BJ (cell line): Measurements from ENCODE around the gene TRPM5. TPM values are rescaled to one million over a fixed set of nuclear protein-coding genes. Genes with fewer than 3 reads are reported as not detected.

Experiments
- CTCF ChIA-PET: fragments of 350-600 bp; formaldehyde crosslinking; extraction: SDS; loops from one replicate; lab custom pipeline; 2021; ENCODE audit warnings: antibody characterized with exemption, inconsistent platforms; lab: Yijun Ruan, JAX
- POLR2A ChIA-PET: fragments of 300-600 bp; sonication (Branson Sonifier 250); formaldehyde crosslinking; extraction: SDS; loops from one replicate; lab custom pipeline; 2021; ENCODE audit warnings: antibody characterized with exemption; lab: Charles Lee
- DNase-seq: peaks from one replicate; pipeline ENCODE4 v3.0.0-alpha.2; 2011; ENCODE audit warnings: low read depth
- H3K27me3 ChIP-seq: 2 replicates; pipeline ENCODE4 v1.6.0; 2011; ENCODE audit warnings: low read length; ENCODE audit not compliant: control insufficient read depth, insufficient read depth
- H3K36me3 ChIP-seq: 2 replicates; pipeline ENCODE4 v1.5.1; 2011; ENCODE audit warnings: low read length; ENCODE audit not compliant: control insufficient read depth, insufficient read depth
- H3K4me3 ChIP-seq: 2 replicates; pipeline ENCODE4 v1.5.1; 2011; ENCODE audit warnings: low read depth, mild to moderate bottlenecking, control low read depth, low read length
- CTCF ChIP-seq: IDR thresholded peaks from 2 replicates; pipeline ENCODE4 v1.5.1; 2011; ENCODE audit warnings: low read depth, mild to moderate bottlenecking, control low read depth, inconsistent platforms, low read length, moderate library complexity; ENCODE audit not compliant: insufficient read depth
- polyA plus RNA-seq: library from polyadenylated mRNA; depleted of rRNA; stranded (reverse); fragments of >200 nt; gene quantifications from 2 replicates; pipeline ENCODE4 v1.2.3, GENCODE V29; 2011

The TRPM5 gene
- polyA plus RNA-seq, 1 experiment: not detected

DNA sequence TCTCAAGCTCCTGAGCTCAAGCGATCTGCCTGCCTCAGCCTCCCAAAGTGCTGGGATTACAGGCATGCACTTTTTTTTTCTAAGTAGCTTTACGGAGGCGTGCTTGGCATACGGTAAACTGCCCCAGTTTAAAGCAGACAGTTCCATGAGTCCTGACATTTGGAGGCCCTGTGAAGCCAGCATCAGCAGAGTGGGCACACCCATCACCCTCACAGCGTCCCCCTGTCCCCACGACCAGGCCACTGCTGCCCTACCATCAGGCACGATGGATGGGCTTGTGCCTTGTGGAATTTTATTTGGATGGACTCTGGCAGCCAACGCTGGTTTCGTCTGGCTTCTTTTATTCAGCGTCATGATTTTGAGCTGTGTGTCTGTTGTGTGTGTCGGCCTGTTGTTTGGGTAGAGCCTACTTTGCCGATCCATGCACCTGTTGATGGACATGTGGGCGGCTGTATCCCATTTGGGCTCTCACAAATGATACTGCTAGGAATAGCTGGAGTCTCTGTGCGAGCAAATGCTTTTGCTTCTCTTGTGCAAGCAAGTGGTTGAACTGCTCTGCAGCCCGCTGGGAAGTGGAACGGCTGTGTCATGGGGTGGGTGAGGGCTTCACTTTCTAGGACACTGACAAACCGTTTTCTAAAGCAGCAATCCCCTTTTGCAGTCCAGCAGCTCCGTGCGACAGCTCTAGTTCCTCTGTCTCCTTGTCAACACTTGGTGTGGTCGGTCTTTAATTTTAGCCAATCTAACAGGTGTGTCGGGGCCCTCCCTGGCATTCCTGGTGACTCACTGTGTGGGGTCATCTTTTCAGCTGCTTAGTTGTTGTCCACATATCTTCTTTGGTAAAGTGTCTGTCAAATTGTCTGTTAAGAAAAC, 24.3 kb upstream of the TRPM5 start:
- no peak for TF ChIP-seq CTCF
- no peaks in the 10 kb centered on the region for H3K27me3 ChIP-seq
- no peak for DNase-seq
- H3K36me3 ChIP-seq: no peaks in the 10 kb centered on the region
- ChIA-PET CTCF (no interaction called here), POLR2A (no interaction called here)
- H3K4me3 ChIP-seq: no peak overlapping the region

DNA sequence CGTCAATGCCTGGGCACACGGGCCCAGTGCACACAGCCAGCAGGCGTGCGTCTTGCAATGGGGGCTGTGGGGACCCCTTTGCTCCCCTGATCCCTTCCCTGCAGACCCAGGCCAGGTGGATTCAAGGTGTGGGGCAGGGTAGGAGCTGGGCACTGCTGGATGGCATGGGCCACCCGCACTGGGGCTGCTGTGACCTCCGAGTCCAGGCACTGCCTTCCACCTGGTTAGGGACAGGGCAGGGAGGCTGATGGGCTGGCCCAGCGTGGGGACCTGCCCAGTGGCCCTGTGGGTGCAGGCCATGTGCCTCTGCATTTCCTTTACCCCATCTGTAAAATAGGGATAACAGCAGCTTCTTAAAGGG, 23.4 kb upstream of the TRPM5 start:
- Histone ChIP-seq H3K36me3 (no peaks in the 10 kb centered on the region), H3K4me3 (no peak overlapping the region), H3K27me3 (no peaks in the 10 kb centered on the region)
- TF ChIP-seq CTCF: no peak
- ChIA-PET POLR2A (no interaction called here), CTCF (no interaction called here)
- no peak for DNase-seq

- no peak for DNase-seq
Observed at GRCh38 chr11:2466869-2467694, 22.8 kb upstream of the TRPM5 start.

GRCh38 chr11:2466069-2466801, 21.9 kb upstream of the TRPM5 start:
- ChIA-PET CTCF (interaction anchor here (1.3 kb wide), 1 partner anchor 65 kb away, joined by 3 read pairs; no protein-coding TSS in a partner anchor), POLR2A (no interaction called here)
- no peaks in the 10 kb centered on the region for H3K27me3 ChIP-seq
- H3K4me3 ChIP-seq: no peak overlapping the region
- DNase-seq: no peak
- no peaks in the 10 kb centered on the region for H3K36me3 ChIP-seq
- no peak for TF ChIP-seq CTCF

More at GRCh38 chr11:2466869-2467694, 22.8 kb upstream of the TRPM5 start:
- Histone ChIP-seq H3K27me3 (no peaks in the 10 kb centered on the region), H3K36me3 (no peaks in the 10 kb centered on the region), H3K4me3 (no peak overlapping the region)
- ChIA-PET CTCF (no interaction called here), POLR2A (no interaction called here)
- no peak for TF ChIP-seq CTCF
